A549 (cell line): ENCODE results near the gene BRSK2. TPM values are rescaled to one million over a fixed set of nuclear protein-coding genes. Genes with fewer than 3 reads are reported as not detected.

ENCODE experiments used
- ATAC-seq, 2 experiments: fragments of 200-7000 bp in 1 of 2; fragments of >200 bp in 1 of 2; cut with Nextera tagmentation in 1 of 2; cut with Tn5 transposase in 1 of 2; 3 replicates each; pipeline versions ENCODE4 v1.8.0 to v1.9.1; 2018 to 2020; ENCODE audit warnings: mild to moderate bottlenecking in 1 of 2, moderate library complexity in 1 of 2
- CTCF ChIA-PET: fragments of 300-600 bp; sonication (Branson Sonifier 250); formaldehyde crosslinking; extraction: SDS; loops from one replicate; lab custom pipeline; 2021; ENCODE audit warnings: antibody characterized with exemption, inconsistent platforms; lab: Yijun Ruan, JAX
- POLR2A ChIA-PET: fragments of 350-600 bp; formaldehyde crosslinking; extraction: SDS; loops from one replicate; lab custom pipeline; 2021; ENCODE audit warnings: antibody characterized with exemption, inconsistent platforms; lab: Yijun Ruan, JAX
- DNase-seq, 2 experiments: peaks; one replicate each; pipeline versions ENCODE4 v3.0.0 to v3.0.0-alpha.2; 2011 to 2016; ENCODE audit warnings: low read depth in 1 of 2, low spot score in 1 of 2
- FAIRE-seq: peaks from 2 replicates; lab custom pipeline; 2011; peaks lifted over from hg19 to GRCh38; lab: Jason Lieb, UNC
- H3K27ac ChIP-seq, 2 experiments: fragments of >200 bp; sonication (Bioruptor Twin); formaldehyde crosslinking; 3 replicates each; pipeline ENCODE4 v1.5.1; 2016 to 2017
- H3K4me1 ChIP-seq: fragments of >200 bp; sonication (Bioruptor Twin); formaldehyde crosslinking; 3 replicates; pipeline ENCODE4 v1.6.1; 2016
- H3K4me2 ChIP-seq: fragments of >200 bp; sonication (Bioruptor Twin); formaldehyde crosslinking; 3 replicates; pipeline ENCODE4 v1.6.1; 2016
- H3K4me3 ChIP-seq: fragments of >200 bp; sonication (Bioruptor Twin); formaldehyde crosslinking; 3 replicates; pipeline ENCODE4 v1.5.1; 2016
- H3K9me3 ChIP-seq: fragments of >200 bp; sonication (Bioruptor Twin); formaldehyde crosslinking; 3 replicates; pipeline ENCODE4 v1.6.1; 2016
- CBX8 ChIP-seq: fragments of 200-600 bp; sonication (generic); IDR thresholded peaks from 2 replicates; pipeline ENCODE4 v1.6.1; 2016
- CHD4 ChIP-seq: fragments of 200-600 bp; sonication (generic); IDR thresholded peaks from 2 replicates; pipeline ENCODE4 v1.6.1; 2016; ENCODE audit warnings: antibody characterized with exemption, mild to moderate bottlenecking, borderline replicate concordance
- E2F6 ChIP-seq: IDR thresholded peaks from 2 replicates; pipeline ENCODE4 v1.6.1; 2012; ENCODE audit warnings: low read depth, borderline replicate concordance
- EHF ChIP-seq: fragments of 250-450 bp; sonication (Bioruptor Pico); IDR thresholded peaks from 2 replicates; pipeline ENCODE4 v1.5.0; 2020; ENCODE audit warnings: mild to moderate bottlenecking
- ELK1 ChIP-seq: fragments of 150-350 bp; IDR thresholded peaks from 2 replicates; pipeline ENCODE4 v1.6.1; 2014; ENCODE audit warnings: low read depth, mild to moderate bottlenecking, low read length
- EP300 ChIP-seq, 2 experiments: fragments of >200 bp; sonication (Bioruptor Twin); formaldehyde crosslinking; IDR thresholded peaks; 2 replicates in 1 of 2; 3 replicates in 1 of 2; pipeline ENCODE4 v1.6.1; 2016 to 2017
- ESRRA ChIP-seq: fragments of 150-350 bp; IDR thresholded peaks from 2 replicates; pipeline ENCODE4 v1.6.1; 2014; ENCODE audit warnings: mild to moderate bottlenecking, low read length, borderline replicate concordance
- FOXS1 ChIP-seq: fragments of 250-450 bp; sonication (Bioruptor Pico); IDR thresholded peaks from 2 replicates; pipeline ENCODE4 v1.5.0; 2020; ENCODE audit warnings: mild to moderate bottlenecking, moderate library complexity
- HOXB13 ChIP-seq: fragments of 250-450 bp; sonication (Bioruptor Pico); IDR thresholded peaks from 2 replicates; pipeline ENCODE4 v1.5.0; 2020; ENCODE audit warnings: low read depth, mild to moderate bottlenecking, moderate library complexity
- JUNB ChIP-seq: fragments of >200 bp; sonication (Bioruptor Twin); formaldehyde crosslinking; IDR thresholded peaks from 2 replicates; pipeline ENCODE4 v1.6.1; 2016
- MAFK ChIP-seq: fragments of 450-650 bp; IDR thresholded peaks from 2 replicates; pipeline ENCODE4 v1.6.1; 2014; ENCODE audit not compliant: partially characterized antibody
- MAZ ChIP-seq: fragments of 150-350 bp; IDR thresholded peaks from 2 replicates; pipeline ENCODE4 v1.6.1; 2014; ENCODE audit warnings: antibody characterized with exemption, low read depth, low read length, borderline replicate concordance
- MYC ChIP-seq: IDR thresholded peaks from 2 replicates; pipeline ENCODE4 v1.6.1; 2012; ENCODE audit warnings: mild to moderate bottlenecking, inconsistent platforms, low read length, improper control_type of control experiment, borderline replicate concordance
- POLR2A ChIP-seq: IDR thresholded peaks from 2 replicates; pipeline ENCODE4 v1.6.1; 2012; ENCODE audit warnings: mild to moderate bottlenecking, low read length
- REST ChIP-seq: fragments of 200-600 bp; sonication (generic); IDR thresholded peaks from 2 replicates; pipeline ENCODE4 v1.6.1; 2016; ENCODE audit warnings: antibody characterized with exemption, mild to moderate bottlenecking, moderate library complexity
- RFX5 ChIP-seq: fragments of 450-650 bp; IDR thresholded peaks from 2 replicates; pipeline ENCODE4 v1.7.1; 2014; ENCODE audit warnings: antibody characterized with exemption, mild to moderate bottlenecking, moderate library complexity
- SMC3 ChIP-seq: fragments of >200 bp; sonication (Bioruptor Twin); formaldehyde crosslinking; IDR thresholded peaks from 3 replicates; pipeline ENCODE4 v1.6.1; 2018; ENCODE audit warnings: inconsistent platforms
- SREBF2 ChIP-seq: fragments of 450-650 bp; IDR thresholded peaks from 2 replicates; pipeline ENCODE4 v1.6.1; 2014; ENCODE audit warnings: mild to moderate bottlenecking, moderate library complexity
- ZNF302 ChIP-seq: fragments of 250-450 bp; sonication (Bioruptor Pico); IDR thresholded peaks from 2 replicates; pipeline ENCODE4 v1.9.0; 2021; ENCODE audit warnings: inconsistent platforms, mild to moderate bottlenecking, moderate library complexity
- ZSCAN20 ChIP-seq: fragments of 250-450 bp; sonication (Bioruptor Pico); IDR thresholded peaks from 2 replicates; pipeline ENCODE4 v1.8.0; 2022; ENCODE audit warnings: mild to moderate bottlenecking, moderate library complexity
- WGBS: methylation state at CpG from one replicate; pipeline ENCODE4 v1.1.6; 2017; ENCODE audit errors: missing lambda C conversion rate; 5-methylcytosine and 5-hydroxymethylcytosine counted together
- polyA plus RNA-seq, 4 experiments: library from polyadenylated mRNA; depleted of rRNA in 3 of 4; stranded (reverse); fragments of >200 nt; fragmentation: RNase III in 1 of 4; extraction: RNeasy Plus Mini Kit Qiagen cat#74134 plus additional on column Dnase treatment in 1 of 4; gene quantifications; 2 replicates in 3 of 4; 3 replicates in 1 of 4; pipeline ENCODE4 v1.2.3, GENCODE V29; 2011 to 2017

Gene BRSK2
- polyA plus RNA-seq, 2 of the 4 experiments (the other 2 are of a cell fraction) = 3.8 to 10.1 TPM

- Histone ChIP-seq H3K4me2 (no peak overlapping the region), H3K27ac (no peak overlapping the region), H3K4me3 (no peak overlapping the region), H3K9me3 (no peaks in the 10 kb centered on the region), H3K4me1 (no peaks in the 10 kb centered on the region)
- no peak for TF ChIP-seq EHF (CRISPR knock-in tag)
- TF ChIP-seq CBX8 = no peak
- TF ChIP-seq RFX5 = no peak
- TF ChIP-seq HOXB13 (CRISPR knock-in tag) = no peak
- no peak for TF ChIP-seq ELK1
- CTCF ChIA-PET = interaction anchor here (0.7 to 2.4 kb wide), 2 partner anchors 25 to 30 kb away, joined by 3 to 7 read pairs; no protein-coding TSS in a partner anchor
- DNase-seq (no peak), ATAC-seq (no peak), FAIRE-seq (no peak)
- POLR2A ChIA-PET = no interaction called here
- 76% methylated on average over 7 of the region's 7 CpGs for WGBS
Observed at GRCh38 chr11:1490651-1491050, 100.9 kb downstream of the BRSK2 start.

- DNase-seq (no peak), FAIRE-seq (peak; percentile 82)
Observed at GRCh38 chr11:1491379-1491778, 101.6 kb downstream of the BRSK2 start.

More at GRCh38 chr11:1491379-1491778, 101.6 kb downstream of the BRSK2 start:
- Histone ChIP-seq H3K4me1 (no peaks in the 10 kb centered on the region), H3K27ac (no peak overlapping the region), H3K9me3 (no peaks in the 10 kb centered on the region), H3K4me2 (no peak overlapping the region), H3K4me3 (no peak overlapping the region)
- 82% methylated on average over 12 of the region's 12 CpGs for WGBS
- CTCF ChIA-PET = interaction anchor here (0.7 to 2.4 kb wide), 2 partner anchors 25 to 30 kb away, joined by 3 to 7 read pairs; no protein-coding TSS in a partner anchor
- POLR2A ChIA-PET = no interaction called here
- ATAC-seq = no peak
- TF ChIP-seq MAFK (no peak), MAZ (no peak), SREBF2 (no peak), ZSCAN20 (CRISPR knock-in tag) (no peak), E2F6 (no peak), SMC3 (no peak), ESRRA (no peak), ZNF302 (CRISPR knock-in tag) (no peak), JUNB (no peak), REST (no peak), CHD4 (no peak), CBX8 (no peak), EP300 (IDR thresholded peaks at IDR 0.05) (no peak), FOXS1 (no peak), POLR2A (no peak), MYC (no peak)
